CD4-positive, alpha-beta T cell (primary cell): ENCODE measurements around the gene PCDHA13. TPM values are rescaled to one million over a fixed set of nuclear protein-coding genes. Genes with fewer than 3 reads are reported as not detected.
"Not testable (repeated sequence)": the region's sequence is repeated elsewhere in the genome, so short reads cannot be mapped to it uniquely, and the experiment has no call there.

Experiments
- ATAC-seq: fragments of 200-7000 bp; cut with Tn5 transposase; one replicate; pipeline ENCODE4 v1.10.0; 2022; ENCODE audit warnings: mild to moderate bottlenecking; ENCODE audit not compliant: poor library complexity
- CTCF ChIA-PET: fragments of 350-600 bp; sonication (Branson Sonifier 250); formaldehyde crosslinking; loops from one replicate; lab custom pipeline; 2021; ENCODE audit warnings: antibody characterized with exemption, inconsistent platforms; lab: Charles Lee
- POLR2A ChIA-PET: fragments of 350-600 bp; sonication (Branson Sonifier 250); formaldehyde crosslinking; loops from one replicate; lab custom pipeline; 2021; ENCODE audit warnings: antibody characterized with exemption, inconsistent platforms; lab: Charles Lee
- DNase-seq, 14 experiments: peaks; one replicate each; pipeline ENCODE4 v3.0.0-alpha.2; 2013 to 2020; ENCODE audit warnings: mixed read lengths in 2 of 14
- H3K27ac ChIP-seq, 2 donors: one replicate each; pipeline versions ENCODE4 v1.5.1 to v1.7.0; 2013; ENCODE audit warnings: low read length in 2 of 2, low read depth in 1 of 2, mild to moderate bottlenecking in 1 of 2
- H3K27me3 ChIP-seq, 2 experiments: 1 replicate in 1 of 2; 2 replicates in 1 of 2; pipeline versions ENCODE4 v1.6.1 to v1.7.0; 2013; ENCODE audit warnings: low read length in 2 of 2, control low read depth in 1 of 2, mild to moderate bottlenecking in 1 of 2, moderate library complexity in 1 of 2; ENCODE audit not compliant: insufficient read depth in 2 of 2, control insufficient read depth in 1 of 2
- H3K36me3 ChIP-seq: one replicate; pipeline ENCODE4 v1.6.1; 2013; ENCODE audit warnings: low read length, control low read depth; ENCODE audit not compliant: insufficient read depth
- H3K4me1 ChIP-seq: one replicate; pipeline ENCODE4 v1.6.1; 2013; ENCODE audit warnings: low read length, control low read depth; ENCODE audit not compliant: insufficient read depth
- H3K4me3 ChIP-seq: one replicate; pipeline ENCODE4 v1.5.1; 2013; ENCODE audit warnings: mild to moderate bottlenecking, low read length, moderate library complexity
- H3K9me3 ChIP-seq, 2 experiments: 1 replicate in 1 of 2; 2 replicates in 1 of 2; pipeline versions ENCODE4 v1.6.1 to v1.7.0; 2013; ENCODE audit warnings: low read length in 2 of 2, mild to moderate bottlenecking in 2 of 2, control low read depth in 1 of 2, moderate library complexity in 1 of 2; ENCODE audit not compliant: control insufficient read depth in 1 of 2, insufficient read depth in 1 of 2
- H3K27ac Mint-ChIP-seq: one replicate; pipeline ENCODE4 v1.8.0; 2020; ENCODE audit warnings: mixed read lengths
- H3K27me3 Mint-ChIP-seq: one replicate; pipeline ENCODE4 v1.8.0; 2021; ENCODE audit warnings: mixed read lengths
- H3K36me3 Mint-ChIP-seq: one replicate; pipeline ENCODE4 v1.8.0; 2021; ENCODE audit warnings: low read depth, mixed read lengths
- H3K4me1 Mint-ChIP-seq: one replicate; pipeline ENCODE4 v1.8.0; 2021; ENCODE audit warnings: low read depth, mixed read lengths
- H3K4me3 Mint-ChIP-seq: one replicate; pipeline ENCODE4 v1.8.0; 2020; ENCODE audit warnings: mild to moderate bottlenecking, mixed read lengths
- H3K9me3 Mint-ChIP-seq: one replicate; pipeline ENCODE4 v1.8.0; 2020; ENCODE audit warnings: mixed read lengths
- CTCF ChIP-seq: fragments of 200-600 bp; IDR thresholded peaks from one replicate; pipeline ENCODE4 v1.8.0; 2022; ENCODE audit warnings: antibody characterized with exemption, mild to moderate bottlenecking
- intact Hi-C, 2 experiments: fragments of 100-400 bp; cut with DNase I in 1 of 2; cut with micrococcal nuclease in 1 of 2; formaldehyde crosslinking; loops; one replicate each; pipeline versions ENCODE4 v1.15.1 to v1.9.0; 2023 to 2025; cut with DNase I, micrococcal nuclease
- total RNA-seq, 174 experiments: library from RNA in 2 of 174; stranded (reverse) in 2 of 174; gene quantifications; one replicate each; pipeline ENCODE4 v1.2.3 and lab custom pipeline; 2021 to 2026

The PCDHA13 gene
- total RNA-seq, 2 experiments from 2014 or later, result not detected

- no peak overlapping the region for H3K27ac Mint-ChIP-seq
- intact Hi-C loops, result no loop called here
- CTCF ChIA-PET, result no interaction called here
- H3K27me3 Mint-ChIP-seq, result peaks cover 42% of the 10 kb centered on the region
- Histone ChIP-seq H3K9me3 (peaks cover 12 to 26% of the 10 kb centered on the region in 2 experiments), H3K36me3 (no peaks in the 10 kb centered on the region), H3K4me3 (no peak overlapping the region), H3K27ac (no peak overlapping the region), H3K4me1 (no peaks in the 10 kb centered on the region), H3K27me3 (peaks cover 17 to 25% of the 10 kb centered on the region in 2 experiments)
- no peak for DNase-seq
- POLR2A ChIA-PET, result no interaction called here
- ATAC-seq, result no peak
- peaks cover 5% of the 10 kb centered on the region for H3K36me3 Mint-ChIP-seq
- H3K9me3 Mint-ChIP-seq, result peaks cover 18% of the 10 kb centered on the region
- TF ChIP-seq CTCF, result no peak
- H3K4me1 Mint-ChIP-seq, result no peaks in the 10 kb centered on the region
- no peak overlapping the region for H3K4me3 Mint-ChIP-seq
These were observed 38.9 kb upstream of the PCDHA13 start for GRCh38 chr5:140842798-140843733.

- H3K36me3 Mint-ChIP-seq, DNase-seq, H3K4me1 ChIP-seq, H3K4me3 Mint-ChIP-seq, H3K27ac Mint-ChIP-seq, POLR2A ChIA-PET, H3K4me1 Mint-ChIP-seq, H3K27ac ChIP-seq, CTCF ChIA-PET, H3K36me3 ChIP-seq, ATAC-seq, H3K4me3 ChIP-seq, intact Hi-C loops, H3K9me3 Mint-ChIP-seq: not testable (repeated sequence)
- Histone ChIP-seq H3K9me3 (peaks cover 7 to 29% of the 10 kb centered on the region in 2 experiments), H3K27me3 (peaks cover 15 to 18% of the 10 kb centered on the region in 2 experiments)
- peaks cover 36% of the 10 kb centered on the region for H3K27me3 Mint-ChIP-seq
These were observed 33.5 kb upstream of the PCDHA13 start, which contains the start of gene PCDHA9 for GRCh38 chr5:140848139-140849102. Gene PCDHA9 (plus strand): TSS chr5:140848382. CDS start chr5:140848496, 114 bp downstream.

- H3K36me3 Mint-ChIP-seq, H3K36me3 ChIP-seq, DNase-seq, H3K27ac Mint-ChIP-seq, H3K4me3 Mint-ChIP-seq, H3K4me1 ChIP-seq, H3K4me1 Mint-ChIP-seq, POLR2A ChIA-PET, CTCF ChIA-PET, intact Hi-C loops, H3K27ac ChIP-seq, ATAC-seq, H3K9me3 Mint-ChIP-seq, H3K4me3 ChIP-seq: not testable (repeated sequence)
- H3K9me3 ChIP-seq, result peaks cover 9 to 28% of the 10 kb centered on the region in 2 experiments
- H3K27me3 Mint-ChIP-seq, result peaks cover 38% of the 10 kb centered on the region
- H3K27me3 ChIP-seq, result peaks cover 20 to 25% of the 10 kb centered on the region in 2 experiments
These were observed 31.9 kb upstream of the PCDHA13 start for GRCh38 chr5:140849831-140850634.
